Astrocyte (in vitro differentiated cells and primary cell): ENCODE results near the gene ORAI2. TPM values are rescaled to one million over a fixed set of nuclear protein-coding genes. Genes with fewer than 3 reads are reported as not detected.

ENCODE experiments used
- DNase-seq: peaks from one replicate; pipeline ENCODE4 v3.0.0-alpha.2; 2010; ENCODE audit warnings: low read depth
- FAIRE-seq: peaks from 2 replicates; lab custom pipeline; 2011; peaks lifted over from hg19 to GRCh38; lab: Jason Lieb, UNC
- H2AFZ ChIP-seq: 2 replicates; pipeline ENCODE4 v1.6.0; 2012; ENCODE audit warnings: low read depth, low read length, inconsistent platforms
- H3K27ac ChIP-seq: 2 replicates; pipeline ENCODE4 v1.5.1; 2011; ENCODE audit warnings: low read depth, low read length, inconsistent platforms
- H3K27me3 ChIP-seq: 2 replicates; pipeline ENCODE4 v1.6.0; 2011; ENCODE audit warnings: low read length, inconsistent platforms; ENCODE audit not compliant: insufficient read depth
- H3K36me3 ChIP-seq: 2 replicates; pipeline ENCODE4 v1.5.1; 2011; ENCODE audit warnings: low read length, inconsistent platforms; ENCODE audit not compliant: insufficient read depth
- H3K4me1 ChIP-seq: 2 replicates; pipeline ENCODE4 v1.5.1; 2011; ENCODE audit warnings: low read length, inconsistent platforms; ENCODE audit not compliant: insufficient read depth
- H3K4me2 ChIP-seq: 2 replicates; pipeline ENCODE4 v1.6.0; 2012; ENCODE audit warnings: low read length, inconsistent platforms
- H3K4me3 ChIP-seq: 2 replicates; pipeline ENCODE4 v1.5.1; 2011; ENCODE audit warnings: low read depth, mild to moderate bottlenecking, low read length, inconsistent platforms; ENCODE audit not compliant: insufficient read depth
- H3K79me2 ChIP-seq: 2 replicates; pipeline ENCODE4 v1.6.0; 2012; ENCODE audit warnings: mild to moderate bottlenecking, low read length, inconsistent platforms; ENCODE audit not compliant: insufficient read depth
- H3K9ac ChIP-seq: 2 replicates; pipeline ENCODE4 v1.6.0; 2012; ENCODE audit warnings: mild to moderate bottlenecking, low read length, inconsistent platforms
- H3K9me3 ChIP-seq: 2 replicates; pipeline ENCODE4 v1.5.1; 2012; ENCODE audit warnings: low read depth, mild to moderate bottlenecking, low read length, inconsistent platforms; ENCODE audit not compliant: insufficient read depth
- H4K20me1 ChIP-seq: 2 replicates; pipeline ENCODE4 v1.6.0; 2012; ENCODE audit warnings: low read length, inconsistent platforms; ENCODE audit not compliant: insufficient read depth
- H3K27ac Mint-ChIP-seq: one replicate; pipeline ENCODE4 v1.8.0; 2021; ENCODE audit warnings: mild to moderate bottlenecking, mixed read lengths; ENCODE audit not compliant: unreplicated experiment
- H3K27me3 Mint-ChIP-seq: one replicate; pipeline ENCODE4 v1.8.0; 2021; ENCODE audit warnings: low read depth, mixed read lengths; ENCODE audit not compliant: unreplicated experiment
- H3K36me3 Mint-ChIP-seq: one replicate; pipeline ENCODE4 v1.8.0; 2021; ENCODE audit warnings: low read depth, mixed read lengths; ENCODE audit not compliant: unreplicated experiment
- H3K4me1 Mint-ChIP-seq: one replicate; pipeline ENCODE4 v1.8.0; 2021; ENCODE audit warnings: low read depth, mixed read lengths; ENCODE audit not compliant: unreplicated experiment
- H3K4me3 Mint-ChIP-seq: one replicate; pipeline ENCODE4 v1.8.0; 2021; ENCODE audit warnings: mild to moderate bottlenecking, moderate library complexity, mixed read lengths; ENCODE audit not compliant: unreplicated experiment
- H3K9me3 Mint-ChIP-seq: one replicate; pipeline ENCODE4 v1.8.0; 2021; ENCODE audit warnings: mild to moderate bottlenecking, mixed read lengths; ENCODE audit not compliant: unreplicated experiment
- CTCF ChIP-seq: IDR thresholded peaks from 2 replicates; pipeline ENCODE4 v1.5.1; 2011; ENCODE audit warnings: low read depth, mild to moderate bottlenecking, inconsistent platforms, low read length, moderate library complexity; ENCODE audit not compliant: insufficient read depth
- EZH2 ChIP-seq: IDR thresholded peaks from 2 replicates; pipeline ENCODE4 v1.6.1; 2012; ENCODE audit warnings: mild to moderate bottlenecking, low read length, inconsistent platforms; ENCODE audit not compliant: insufficient read depth
- total RNA-seq: library from RNA; stranded (reverse); gene quantifications from 2 replicates; pipeline ENCODE4 v1.2.1, GENCODE V29; 2021

The ORAI2 gene
- total RNA-seq, 1 donor from 2014 or later: 64.4 TPM

- DNase-seq (no peak), FAIRE-seq (no peak)
- Mint-ChIP-seq H3K9me3 (no peaks in the 10 kb centered on the region), H3K27ac (no peak overlapping the region), H3K27me3 (no peaks in the 10 kb centered on the region), H3K4me1 (peaks cover 7% of the 10 kb centered on the region), H3K36me3 (peaks cover 16% of the 10 kb centered on the region), H3K4me3 (no peak overlapping the region)
- Histone ChIP-seq H3K4me2 (no peak overlapping the region), H4K20me1 (peaks cover 18% of the 10 kb centered on the region), H3K9me3 (no peaks in the 10 kb centered on the region), H3K4me3 (no peak overlapping the region), H3K9ac (no peak overlapping the region), H3K27me3 (no peaks in the 10 kb centered on the region), H2AFZ (no peak overlapping the region), H3K27ac (no peak overlapping the region), H3K79me2 (no peaks in the 10 kb centered on the region), H3K36me3 (peaks cover 8% of the 10 kb centered on the region), H3K4me1 (peaks cover 7% of the 10 kb centered on the region)
- TF ChIP-seq EZH2 (no peak), CTCF (no peak)
Measured at GRCh38 chr7:102389810-102390209, 43.6 kb upstream of the ORAI2 start.

- DNase-seq: peak; percentile 27
- Histone ChIP-seq H4K20me1 (peaks cover 18% of the 10 kb centered on the region), H2AFZ (no peak overlapping the region), H3K4me1 (peaks cover 12% of the 10 kb centered on the region), H3K4me2 (no peak overlapping the region), H3K4me3 (no peak overlapping the region), H3K27ac (no peak overlapping the region), H3K27me3 (no peaks in the 10 kb centered on the region), H3K36me3 (peaks cover 8% of the 10 kb centered on the region), H3K79me2 (no peaks in the 10 kb centered on the region), H3K9ac (no peak overlapping the region), H3K9me3 (no peaks in the 10 kb centered on the region)
- peaks cover 11% of the 10 kb centered on the region for H3K4me1 Mint-ChIP-seq
- H3K4me3 Mint-ChIP-seq: no peak overlapping the region
- FAIRE-seq: no peak
- H3K27ac Mint-ChIP-seq: no peak overlapping the region
- peaks cover 11% of the 10 kb centered on the region for H3K36me3 Mint-ChIP-seq
- peak; percentile 68 for TF ChIP-seq CTCF
- TF ChIP-seq EZH2: no peak
- H3K27me3 Mint-ChIP-seq: no peaks in the 10 kb centered on the region
- H3K9me3 Mint-ChIP-seq: no peaks in the 10 kb centered on the region
Measured at GRCh38 chr7:102390697-102391484, 42.5 kb upstream of the ORAI2 start.

GRCh38 chr7:102392330-102392729, 41.0 kb upstream of the ORAI2 start:
- peaks cover 18% of the 10 kb centered on the region for H3K4me1 ChIP-seq
- H3K36me3 Mint-ChIP-seq: peaks cover 7% of the 10 kb centered on the region
- no peak overlapping the region for H3K27ac Mint-ChIP-seq
- peaks cover 8% of the 10 kb centered on the region for H3K36me3 ChIP-seq
- no peak for TF ChIP-seq EZH2
- no peak for TF ChIP-seq CTCF
- H4K20me1 ChIP-seq: peaks cover 13% of the 10 kb centered on the region
- H3K27ac ChIP-seq: no peak overlapping the region
- H3K4me1 Mint-ChIP-seq: peaks cover 16% of the 10 kb centered on the region
- no peak overlapping the region for H3K4me3 ChIP-seq
- H3K27me3 ChIP-seq: no peaks in the 10 kb centered on the region
- no peaks in the 10 kb centered on the region for H3K27me3 Mint-ChIP-seq
- no peak overlapping the region for H3K4me3 Mint-ChIP-seq
- no peak overlapping the region for H3K9ac ChIP-seq
- FAIRE-seq: no peak
- H2AFZ ChIP-seq: no peak overlapping the region
- no peak for DNase-seq
- H3K4me2 ChIP-seq: no peak overlapping the region
- no peaks in the 10 kb centered on the region for H3K9me3 Mint-ChIP-seq
- no peaks in the 10 kb centered on the region for H3K9me3 ChIP-seq
- H3K79me2 ChIP-seq: peaks cover 7% of the 10 kb centered on the region
